ENCODE measurements around the gene BCL2.

Gene BCL2

DNA sequence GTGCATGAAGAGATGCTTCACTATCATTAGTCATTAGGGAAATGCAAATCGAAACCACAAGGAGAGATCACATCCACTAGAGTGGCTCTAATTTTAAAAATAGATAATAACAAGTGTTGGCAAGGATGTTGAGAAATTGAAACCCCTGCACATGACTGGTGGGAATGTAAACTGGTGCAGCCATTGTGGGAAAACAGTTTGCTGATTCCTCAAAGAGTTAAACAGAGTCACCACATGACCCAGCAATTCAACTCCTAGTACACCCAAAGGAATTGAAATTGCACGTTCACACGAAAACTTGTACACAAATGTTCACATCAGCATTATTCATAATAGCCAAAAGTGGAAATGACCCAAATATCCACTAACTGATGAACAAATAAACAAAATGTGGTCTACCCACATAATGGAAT, 179.5 kb downstream of the BCL2 start:
- no peak for DNase-seq (ENCODE audit: low read depth)

DNA sequence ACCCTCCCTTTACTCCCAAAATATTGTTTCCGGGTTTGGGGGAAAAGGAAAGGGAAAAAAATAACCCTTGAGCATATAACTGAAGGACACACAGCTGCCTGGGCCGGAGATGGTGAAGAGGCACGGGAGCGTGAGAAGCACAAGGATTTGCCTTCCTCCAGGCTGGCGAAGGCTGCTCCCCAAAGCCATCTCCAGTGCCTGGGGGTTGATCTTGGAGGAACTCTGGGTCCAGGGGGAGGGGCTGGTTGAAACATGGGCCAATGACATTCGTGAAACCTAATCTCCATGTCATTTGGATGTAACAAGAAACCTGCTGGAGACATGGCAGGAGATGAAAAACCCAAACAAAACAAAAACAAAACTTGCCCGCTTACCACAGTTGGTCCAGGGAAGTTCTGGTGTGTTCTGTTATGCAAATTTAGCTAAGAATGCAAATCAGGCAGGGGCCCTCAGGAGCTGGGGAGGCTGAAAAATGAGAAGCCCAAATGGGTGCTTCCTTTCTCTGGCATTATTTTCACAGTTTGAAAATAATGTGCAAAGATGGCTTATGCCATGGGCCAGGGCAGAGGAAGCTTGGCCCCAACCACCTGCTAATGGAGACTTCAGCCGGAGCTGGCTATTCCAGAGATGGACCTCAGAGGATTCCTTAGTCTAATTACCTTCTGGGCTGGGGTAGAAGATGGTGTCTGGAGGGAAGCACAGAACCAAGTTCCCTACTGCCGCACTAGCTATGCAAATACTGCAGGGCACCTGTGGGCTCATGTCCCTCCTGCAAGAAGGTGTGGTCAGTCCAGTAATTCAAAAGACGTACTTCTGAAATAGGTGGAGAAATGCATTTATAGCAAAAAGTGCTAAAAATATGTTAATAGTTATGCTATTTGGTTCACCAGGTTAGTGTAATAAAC, 180.9 kb downstream of the BCL2 start:
- DNase-seq (ENCODE audit: low read depth), result peak; percentile 11

DNA sequence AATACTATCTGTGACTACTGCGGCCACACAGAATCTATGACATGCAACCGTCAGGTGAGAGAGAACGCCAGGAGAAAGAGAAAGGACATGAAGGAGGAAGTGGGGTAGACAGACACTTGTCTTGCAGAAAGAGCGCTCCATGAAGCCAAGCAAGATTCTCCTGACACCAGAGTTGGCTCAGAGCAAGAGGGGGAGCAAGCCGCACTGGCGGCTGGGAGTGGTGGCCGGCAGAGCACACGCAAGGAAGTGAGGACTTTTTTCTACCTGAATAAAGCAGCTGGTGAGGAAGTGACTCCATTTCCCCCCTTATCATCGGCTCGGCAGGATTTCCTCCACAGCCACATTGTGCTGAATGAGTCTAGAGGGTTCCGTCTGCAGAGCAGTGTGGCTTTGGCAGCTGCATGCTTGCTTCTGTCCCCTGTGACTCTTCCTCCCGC, 181.6 kb downstream of the BCL2 start:
- DNase-seq (ENCODE audit: low read depth), result no peak

DNA sequence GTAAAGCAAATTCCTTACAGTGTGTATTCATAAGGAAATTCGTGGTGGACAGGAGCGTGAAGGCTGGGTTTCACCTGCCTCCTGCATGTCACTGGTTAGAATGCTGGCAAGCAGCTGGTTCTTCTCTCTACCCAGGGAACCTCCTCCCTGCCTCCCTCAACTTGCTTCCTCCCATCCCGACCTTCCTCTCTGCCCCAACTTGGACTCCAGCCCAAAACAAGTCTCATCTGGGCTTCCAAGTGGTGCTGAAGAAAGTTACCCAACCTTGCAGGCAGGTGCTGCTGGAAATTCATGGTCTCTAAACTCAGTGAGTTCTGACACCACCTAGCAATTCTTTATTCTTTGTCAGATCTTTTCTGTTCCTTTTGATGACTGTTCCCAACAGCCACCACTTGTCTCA, 184.5 kb downstream of the BCL2 start:
- DNase-seq (ENCODE audit: low read depth), result no peak

DNA sequence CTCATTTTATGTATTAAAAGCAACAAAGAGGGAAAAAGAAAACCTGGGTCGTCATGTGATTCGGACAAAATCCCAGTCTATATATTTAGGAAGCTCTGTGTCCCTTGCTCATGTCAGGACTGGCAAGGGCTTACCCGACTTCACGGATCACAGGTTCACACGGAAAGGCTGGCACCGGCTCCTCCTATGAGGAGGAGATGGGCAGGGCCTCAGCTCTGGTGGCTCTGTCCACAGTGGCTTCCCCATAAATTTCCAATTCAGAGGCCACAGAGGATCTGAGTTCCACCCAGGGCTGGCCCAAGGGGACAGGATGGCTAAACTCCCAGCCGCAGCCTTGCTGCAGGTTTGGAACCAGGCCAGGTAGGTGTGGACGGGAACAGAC, 186.8 kb downstream of the BCL2 start:
- no peak for DNase-seq (ENCODE audit: low read depth)

DNA sequence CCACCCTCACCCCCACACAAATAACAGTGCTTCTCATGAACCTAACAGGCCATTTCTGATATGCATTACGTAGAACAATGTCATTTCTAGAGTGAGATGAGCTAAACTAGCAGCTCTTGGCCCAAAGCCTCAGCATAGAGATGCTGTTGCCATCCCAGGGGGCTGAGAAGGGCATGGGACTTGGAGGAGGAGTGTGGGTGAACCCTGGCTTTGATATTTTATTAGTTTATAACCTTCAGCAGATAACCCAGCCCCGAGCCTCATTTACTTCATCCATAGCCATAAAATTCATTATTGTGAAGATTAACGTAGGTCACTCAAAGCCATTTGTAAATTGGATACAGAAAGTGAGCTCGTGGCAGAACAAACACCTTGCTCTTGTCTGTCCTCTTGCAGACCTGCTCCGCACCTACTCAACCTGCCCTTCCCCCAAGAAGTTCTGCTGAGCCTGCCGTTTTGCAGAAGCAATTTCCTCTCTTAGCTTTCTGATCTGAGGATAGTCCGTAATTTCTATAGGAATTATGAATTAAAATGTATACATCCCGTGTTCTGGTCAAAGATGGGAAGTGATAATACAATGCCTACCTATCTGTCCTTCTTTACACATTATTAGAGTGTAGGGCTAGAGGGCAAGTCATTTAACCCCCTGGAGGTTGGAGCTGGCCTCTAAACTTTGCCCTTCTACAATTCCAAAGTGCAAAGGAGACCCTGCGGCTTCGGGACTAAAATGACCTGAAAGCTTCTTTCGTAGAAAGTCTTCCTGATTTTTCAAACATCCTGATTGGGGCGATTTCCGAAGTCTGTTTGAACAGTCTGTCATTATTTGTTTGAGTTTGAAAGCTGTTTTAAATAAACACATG, 187.4 kb downstream of the BCL2 start:
- no peak for DNase-seq (ENCODE audit: low read depth)

DNA sequence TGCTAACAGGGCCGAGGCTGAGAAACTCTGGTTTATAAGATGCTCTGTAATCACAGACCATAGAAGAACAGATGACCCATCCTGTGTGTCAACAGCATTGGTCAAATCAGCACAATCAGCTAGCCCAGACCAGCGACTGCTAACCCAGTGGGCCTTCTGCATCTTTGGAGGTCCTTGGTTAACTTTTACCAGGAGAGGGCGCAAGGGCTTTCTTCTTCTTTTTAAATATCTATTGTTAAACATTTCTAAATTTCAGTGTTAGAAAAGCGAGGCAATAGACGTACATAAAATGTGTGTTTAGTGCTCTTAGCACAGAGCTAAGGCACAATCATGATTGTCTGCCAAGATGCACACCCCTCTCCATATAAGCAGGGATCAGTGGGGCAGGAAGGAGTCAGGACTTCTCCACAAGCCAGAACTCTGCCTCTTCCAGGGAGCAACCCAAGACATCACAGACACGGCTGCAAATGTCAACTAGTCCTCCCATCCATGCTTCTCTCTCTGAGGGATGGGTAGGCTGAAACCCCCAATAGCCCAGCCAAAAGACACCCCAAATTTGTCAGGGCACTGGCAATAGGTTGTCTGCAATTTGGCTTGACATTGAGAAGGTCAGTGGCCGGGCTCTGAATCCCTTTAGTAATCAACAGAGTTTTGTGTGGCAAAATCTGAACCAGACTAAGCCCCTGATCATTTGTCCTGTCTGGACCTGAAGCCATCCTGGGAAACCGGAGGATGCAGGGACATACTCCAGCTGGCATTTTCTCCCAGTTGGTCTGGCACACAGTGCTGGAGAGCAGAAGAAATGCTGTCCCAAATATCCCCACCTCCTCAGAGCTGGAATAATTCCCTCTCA, 188.2 kb downstream of the BCL2 start:
- DNase-seq (ENCODE audit: low read depth), result peak; percentile 24

DNA sequence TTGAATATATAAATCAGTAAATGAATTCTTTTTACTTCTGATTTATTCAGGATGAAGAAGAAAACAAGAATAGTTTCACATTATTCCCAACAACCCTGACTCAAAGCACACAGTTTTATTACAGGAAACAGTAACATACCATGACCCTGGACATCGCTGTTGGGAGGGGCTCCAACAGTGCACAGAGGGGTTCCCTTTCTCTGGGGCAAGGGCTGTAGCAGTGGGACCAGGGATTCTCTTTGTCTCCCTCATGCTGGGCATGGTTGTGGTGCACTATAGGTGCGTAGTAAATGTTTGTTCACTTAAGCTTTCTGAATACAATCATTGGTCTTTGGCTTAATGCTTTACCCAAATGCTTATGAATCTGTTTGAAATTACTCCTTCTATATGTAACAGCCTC, 189.4 kb downstream of the BCL2 start:
- DNase-seq (ENCODE audit: low read depth), result no peak

DNA sequence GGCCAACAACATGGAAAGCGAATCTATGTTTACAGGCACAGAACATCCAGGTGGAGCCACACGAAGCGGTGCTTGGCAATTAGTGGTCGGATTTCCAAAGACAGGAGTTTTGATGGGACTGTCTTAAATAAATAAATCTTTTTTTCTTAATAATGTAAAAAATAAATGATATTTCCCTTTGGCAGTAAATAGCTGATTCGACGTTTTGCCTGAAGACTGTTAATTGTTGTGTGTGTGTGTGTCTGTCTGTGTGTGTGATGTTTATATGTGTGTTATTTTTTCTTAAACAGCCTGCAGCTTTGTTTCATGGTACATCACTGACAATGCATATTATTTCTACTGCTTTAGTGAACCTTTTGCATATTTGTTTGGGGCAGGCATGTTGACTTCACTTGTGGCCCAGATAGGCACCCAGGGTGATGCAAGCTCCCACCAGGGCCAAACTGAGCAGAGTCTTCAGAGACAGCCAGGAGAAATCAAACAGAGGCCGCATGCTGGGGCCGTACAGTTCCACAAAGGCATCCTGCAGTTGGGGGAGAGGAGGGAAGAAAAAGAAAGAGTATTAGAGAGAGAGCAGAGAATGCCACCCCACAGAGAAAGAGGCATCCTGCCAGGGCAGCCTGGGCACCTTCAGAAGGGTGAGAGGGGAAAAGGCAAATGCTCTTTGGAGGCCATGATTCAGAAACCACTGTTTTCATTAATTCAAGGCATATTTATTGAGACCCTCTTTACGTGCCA, 191.2 kb downstream of the BCL2 start:
- DNase-seq (ENCODE audit: low read depth), result no peak

DNA sequence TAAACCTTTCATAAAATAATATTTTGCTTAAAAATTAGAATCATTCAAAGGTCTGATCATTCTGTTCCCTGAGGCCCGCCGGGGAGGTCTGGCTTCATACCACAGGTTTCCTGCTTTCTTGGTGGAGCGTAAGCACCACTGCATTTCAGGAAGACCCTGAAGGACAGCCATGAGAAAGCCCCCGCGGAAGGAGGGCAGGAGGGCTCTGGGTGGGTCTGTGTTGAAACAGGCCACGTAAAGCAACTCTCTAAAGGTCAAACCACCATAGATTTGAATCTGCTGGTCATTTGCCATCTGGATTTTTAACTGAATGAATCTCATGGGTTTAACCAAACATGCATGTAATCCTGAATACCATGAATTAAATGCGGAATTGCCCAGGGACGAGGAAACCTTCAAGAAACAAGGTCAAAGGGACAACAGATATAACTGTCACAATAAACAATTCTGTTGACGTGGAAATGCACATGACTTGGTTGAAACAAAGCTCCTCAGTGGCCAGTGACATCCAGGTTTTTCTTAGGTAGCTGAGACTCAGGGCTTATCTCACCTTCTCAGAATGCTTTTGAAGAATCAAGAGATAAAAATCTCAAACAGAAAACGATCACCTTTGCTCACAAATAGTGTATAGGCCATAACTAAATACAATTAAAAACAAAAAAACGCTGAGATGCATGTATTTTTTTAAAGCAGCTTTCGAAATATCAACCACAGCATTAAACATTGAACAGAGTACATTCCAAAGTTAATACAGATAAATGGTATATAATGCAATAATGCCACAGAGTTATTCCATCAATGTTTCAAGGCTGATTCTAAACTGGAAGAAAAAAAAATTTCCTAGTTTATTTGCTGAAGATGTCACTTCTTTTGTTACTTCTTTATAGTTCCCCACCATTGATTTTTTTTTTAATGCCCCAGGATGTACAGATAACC, 193.2 kb downstream of the BCL2 start:
- DNase-seq (ENCODE audit: low read depth), result no peak

DNA sequence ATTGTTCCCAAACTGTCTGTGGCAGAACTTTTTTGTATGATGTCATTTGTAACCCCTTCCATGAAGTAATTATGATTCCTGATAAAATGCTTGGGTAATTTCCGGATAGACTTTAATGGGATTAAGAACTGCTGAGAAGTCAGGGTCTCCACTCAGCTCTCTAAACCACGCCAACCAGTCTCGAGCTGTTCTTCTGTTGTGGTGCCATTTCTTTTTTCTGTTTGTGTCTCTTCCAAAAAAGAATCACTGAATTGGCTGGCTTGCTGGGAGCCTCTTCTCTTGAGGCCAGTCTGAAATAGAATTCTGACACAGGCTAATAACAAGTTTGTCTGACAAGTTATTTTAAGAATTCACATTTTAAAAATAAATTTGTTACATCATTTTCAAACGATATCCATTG, 198.9 kb downstream of the BCL2 start:
- DNase-seq (ENCODE audit: low read depth), result no peak

DNA sequence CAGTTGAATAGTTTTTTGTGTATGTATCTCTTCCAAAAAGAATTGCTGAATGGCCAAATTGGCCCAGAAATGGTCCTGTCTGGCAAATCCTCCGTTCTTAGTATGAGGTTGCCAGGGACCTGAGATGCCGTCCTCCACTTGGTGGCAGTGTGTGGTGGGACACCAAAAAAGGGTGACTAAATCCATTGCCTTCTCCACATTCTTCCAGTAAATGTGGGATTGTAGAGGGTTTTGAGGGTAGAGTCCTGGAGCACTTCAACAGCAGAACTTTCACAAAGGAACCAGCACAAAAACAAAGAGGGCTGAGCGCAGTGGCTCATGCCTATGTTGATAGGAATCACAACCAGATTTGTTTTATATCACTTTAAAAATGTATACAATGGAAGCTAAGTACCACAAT, 199.9 kb downstream of the BCL2 start:
- no peak for DNase-seq (ENCODE audit: low read depth)

DNA sequence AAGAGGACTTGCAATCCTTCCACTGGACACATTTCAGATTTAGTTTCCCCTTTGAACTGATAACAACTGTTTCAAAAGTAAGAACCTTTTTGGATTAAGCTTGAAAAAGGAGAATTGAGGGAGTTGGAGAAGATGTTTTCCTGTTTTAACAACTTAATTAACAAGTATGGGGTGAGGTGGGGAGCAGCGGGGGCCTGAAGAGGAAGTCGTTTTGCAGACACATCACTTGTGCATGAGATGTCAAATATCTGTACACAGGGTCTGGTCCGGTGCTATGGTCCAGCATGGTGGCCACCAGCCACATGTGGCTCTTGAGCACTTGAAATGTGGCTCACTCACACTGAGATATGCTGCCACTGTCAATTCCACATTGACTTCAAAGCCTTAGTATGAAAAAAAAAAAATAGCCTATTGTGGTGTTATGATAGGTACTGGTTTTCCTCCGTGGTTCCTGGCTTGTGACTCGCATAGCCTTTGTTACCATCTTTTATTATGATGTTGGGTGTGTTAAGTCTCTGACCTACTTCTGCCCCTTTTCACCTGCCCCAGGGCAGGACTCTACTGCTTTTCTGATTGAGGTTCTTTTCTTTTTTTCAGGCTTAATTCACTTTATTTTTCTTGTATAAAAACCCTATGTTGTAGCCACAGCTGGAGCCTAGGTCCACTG, 205.5 kb downstream of the BCL2 start:
- DNase-seq (ENCODE audit: low read depth), result no peak

DNA sequence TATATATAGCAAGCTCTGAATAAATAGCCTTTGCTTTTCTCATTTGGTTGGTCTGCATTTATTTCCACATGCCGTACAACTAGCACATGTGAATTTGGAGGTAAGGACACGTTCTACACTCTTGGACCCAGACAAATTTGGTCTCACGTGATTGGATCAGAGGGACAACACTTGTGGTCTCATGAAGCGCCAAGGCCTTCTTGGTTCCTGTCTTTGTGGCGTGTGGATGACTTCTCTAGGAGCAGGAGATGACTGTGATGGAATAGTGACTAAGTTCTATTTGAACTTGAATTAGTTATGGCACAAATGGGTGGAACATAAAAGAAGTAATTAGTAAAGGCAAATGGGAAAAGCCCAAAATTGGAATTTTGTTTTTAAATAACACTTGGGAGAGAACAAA, 206.9 kb downstream of the BCL2 start:
- no peak for DNase-seq (ENCODE audit: low read depth)

DNA sequence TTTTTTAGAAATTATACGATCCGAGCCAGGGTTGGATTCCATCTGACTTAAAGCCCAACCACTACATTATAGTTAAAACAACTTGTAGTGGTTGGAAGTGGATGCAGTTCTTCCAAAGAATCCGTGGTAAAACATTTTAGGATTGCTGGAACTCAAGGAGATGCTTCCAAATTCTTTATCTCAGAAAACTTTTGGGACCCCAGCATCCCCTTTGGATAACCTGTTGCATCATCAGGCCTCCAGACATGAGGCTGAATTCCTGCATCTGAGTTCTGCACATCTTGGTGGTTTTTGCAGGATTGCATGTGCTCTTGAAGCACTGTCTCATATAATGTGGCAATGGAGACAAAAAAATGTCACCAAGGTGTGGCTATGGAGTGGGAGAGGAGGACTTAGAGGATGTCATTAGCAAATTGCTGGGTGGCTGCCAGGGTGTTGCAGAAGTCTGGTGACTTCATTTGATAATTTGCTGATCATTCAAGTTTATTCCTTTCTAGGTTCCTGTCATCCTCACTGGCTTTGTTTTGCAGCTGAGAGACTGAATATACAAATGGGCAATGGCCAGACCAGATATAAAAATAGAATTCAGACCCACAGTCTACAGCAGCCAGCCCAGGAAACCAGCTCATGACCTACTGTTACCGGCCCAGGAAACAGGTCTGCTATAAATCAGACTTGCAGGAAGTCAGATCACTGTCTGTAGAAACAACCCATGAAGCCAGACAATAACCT, 207.7 kb downstream of the BCL2 start:
- no peak for DNase-seq (ENCODE audit: low read depth)

DNA sequence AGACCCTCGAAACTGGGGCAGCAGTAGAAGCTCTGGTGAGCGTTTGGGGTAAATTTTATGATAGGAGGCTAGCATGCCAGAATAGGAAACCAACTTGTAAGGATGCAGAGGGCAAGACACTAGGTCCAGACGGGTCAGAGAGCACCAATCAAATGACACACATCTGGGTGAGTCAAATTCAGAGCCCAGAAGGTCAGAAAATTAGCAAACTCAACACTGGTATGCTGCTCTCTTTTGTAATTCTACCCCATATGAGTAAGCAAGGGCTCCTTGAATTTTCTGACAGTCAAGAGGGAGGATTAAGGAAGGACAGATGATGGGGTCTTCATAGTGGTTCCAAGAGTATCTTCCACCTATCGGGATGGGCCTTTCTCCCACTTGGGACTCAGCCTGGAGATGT, 209.8 kb downstream of the BCL2 start:
- DNase-seq (ENCODE audit: low read depth), result no peak

DNA sequence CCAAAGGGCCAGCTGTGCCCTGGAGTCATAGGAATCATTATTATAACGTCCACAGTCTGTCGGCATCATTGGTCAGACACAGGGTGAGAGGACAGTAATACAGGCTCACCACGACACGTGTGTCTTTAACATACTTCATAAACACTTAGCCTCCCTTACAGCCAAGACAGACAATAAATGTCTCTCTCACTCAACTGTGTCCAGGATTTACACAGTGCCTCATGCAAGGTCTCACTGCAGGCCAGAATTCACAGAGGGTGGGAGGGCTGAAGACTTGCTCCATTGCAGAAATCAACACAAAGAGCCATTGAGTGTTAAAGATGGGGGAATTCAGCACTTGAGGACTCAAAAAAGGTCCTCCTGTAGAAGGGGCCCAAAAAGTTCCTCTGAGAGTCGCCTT, 210.5 kb downstream of the BCL2 start:
- DNase-seq (ENCODE audit: low read depth), result no peak

DNA sequence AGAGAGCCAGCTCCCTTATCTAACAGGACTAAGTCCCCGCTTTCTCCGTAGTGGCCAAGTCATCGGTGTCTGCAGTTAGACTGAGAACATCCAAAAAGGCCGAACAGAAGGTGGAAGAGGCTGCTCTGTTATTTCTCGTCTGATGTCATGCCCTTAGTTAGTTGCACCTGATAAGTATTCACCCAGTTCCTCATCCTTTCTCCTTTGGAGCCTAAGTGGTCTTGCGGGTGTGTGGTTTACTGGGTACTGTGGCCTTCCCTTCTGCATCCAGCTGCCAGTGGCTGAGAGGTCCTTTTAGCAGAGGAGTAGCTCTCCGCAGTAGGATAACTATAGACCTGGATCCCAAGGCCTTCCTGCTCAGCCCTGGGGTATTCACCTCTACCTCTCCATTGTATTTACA, 211.6 kb downstream of the BCL2 start:
- no peak for DNase-seq (ENCODE audit: low read depth)

DNA sequence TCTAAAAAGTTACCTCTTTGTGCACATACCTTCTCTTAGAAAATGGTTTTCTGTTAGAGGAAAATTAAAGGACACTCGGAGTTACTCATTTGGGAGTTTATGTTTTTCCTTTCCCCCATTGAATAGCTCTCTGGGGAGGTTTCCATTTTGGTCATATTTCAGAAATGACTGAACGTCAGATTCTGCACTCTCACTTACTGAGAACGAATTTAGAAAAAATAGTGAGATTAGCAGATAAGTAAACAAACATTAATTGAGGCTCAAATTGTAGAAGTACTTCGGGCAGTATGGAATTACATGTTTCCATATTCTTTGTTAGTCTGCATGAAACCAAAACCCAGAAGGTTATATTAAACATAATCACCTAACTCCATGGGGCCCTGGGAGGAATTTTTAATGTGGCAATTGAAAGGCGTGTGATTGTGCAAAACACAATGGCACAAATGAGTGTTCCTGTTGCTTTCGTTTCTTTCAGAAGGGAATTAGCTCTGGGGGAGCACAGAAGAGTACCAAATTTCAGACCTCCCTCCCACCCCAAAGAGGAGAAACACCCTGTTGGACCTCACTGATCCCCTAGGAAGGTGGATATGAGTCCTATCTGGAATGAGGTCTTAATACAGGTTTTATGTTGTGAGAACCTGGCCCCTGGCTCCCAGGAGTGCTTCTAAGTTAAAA, 212.3 kb downstream of the BCL2 start:
- DNase-seq (ENCODE audit: low read depth), result no peak
